HG03571 (cell line): ENCODE measurements around the gene RNASE4.
"Not testable (repeated sequence)": the region's sequence is repeated elsewhere in the genome, so short reads cannot be mapped to it uniquely, and the experiment has no call there.

ENCODE experiments used
- ATAC-seq: cut with Tn5 transposase; IDR thresholded peaks from one replicate; pipeline ENCODE4 v1.9.1; 2021; ENCODE audit not compliant: unreplicated experiment

Gene RNASE4

GRCh38 chr14:20697273-20698017 lies 13.1 kb downstream of the RNASE4 start:
- no peak for ATAC-seq

GRCh38 chr14:20698018-20698329 lies 13.6 kb downstream of the RNASE4 start:
- no peak for ATAC-seq

GRCh38 chr14:20698934-20699333 lies 14.6 kb downstream of the RNASE4 start:
- ATAC-seq = no peak

- no peak for ATAC-seq
Measured at GRCh38 chr14:20699931-20700330, 15.6 kb downstream of the RNASE4 start.

GRCh38 chr14:20700965-20701364 lies 16.6 kb downstream of the RNASE4 start:
- not testable (repeated sequence) for ATAC-seq

- ATAC-seq = no peak
Measured at GRCh38 chr14:20706657-20707355, 22.4 kb downstream of the RNASE4 start.

GRCh38 chr14:20707622-20708021 lies 23.3 kb downstream of the RNASE4 start:
- ATAC-seq = no peak

- no peak for ATAC-seq
Measured at GRCh38 chr14:20711261-20711660, 26.9 kb downstream of the RNASE4 start.

- no peak for ATAC-seq
Measured at GRCh38 chr14:20711685-20712084, 27.3 kb downstream of the RNASE4 start.

GRCh38 chr14:20712904-20713303 lies 28.5 kb downstream of the RNASE4 start:
- no peak for ATAC-seq

- ATAC-seq = no peak
Measured at GRCh38 chr14:20714593-20715250, 30.4 kb downstream of the RNASE4 start.

GRCh38 chr14:20719777-20720176 lies 35.4 kb downstream of the RNASE4 start:
- no peak for ATAC-seq

GRCh38 chr14:20720741-20721140 lies 36.4 kb downstream of the RNASE4 start:
- ATAC-seq = no peak

GRCh38 chr14:20722016-20722415 lies 37.7 kb downstream of the RNASE4 start:
- ATAC-seq = no peak

- no peak for ATAC-seq
Measured at GRCh38 chr14:20723488-20723887, 39.1 kb downstream of the RNASE4 start.

- ATAC-seq = not testable (repeated sequence)
Measured at GRCh38 chr14:20726121-20726520, 41.8 kb downstream of the RNASE4 start.

- ATAC-seq = no peak
Measured at GRCh38 chr14:20726531-20726930, 42.2 kb downstream of the RNASE4 start.

GRCh38 chr14:20730891-20731290 lies 46.5 kb downstream of the RNASE4 start:
- no peak for ATAC-seq

GRCh38 chr14:20732477-20732876 lies 48.1 kb downstream of the RNASE4 start:
- ATAC-seq = no peak

GRCh38 chr14:20732979-20733635 lies 48.7 kb downstream of the RNASE4 start:
- ATAC-seq = no peak

GRCh38 chr14:20733684-20734429 lies 49.5 kb downstream of the RNASE4 start:
- ATAC-seq = no peak
